HCT116 (cell line): ENCODE measurements around the gene NDOR1. TPM values are rescaled to one million over a fixed set of nuclear protein-coding genes. Genes with fewer than 3 reads are reported as not detected.

Experiments
- ATAC-seq: fragments of 200-7000 bp; cut with Tn5 transposase; 2 replicates; pipeline ENCODE4 v1.9.1; 2020; ENCODE audit warnings: mild to moderate bottlenecking, moderate library complexity
- BruUV-seq: library from RNA; stranded (reverse); fragments of 400-500 nt; replicated peaks from 2 replicates; lab custom pipeline; 2021; lab: Mats Ljungman, UMichigan
- CTCF ChIA-PET: fragments of 300-600 bp; sonication (Branson Sonifier 250); formaldehyde crosslinking; loops from one replicate; lab custom pipeline; 2021; ENCODE audit warnings: antibody characterized with exemption; lab: Charles Lee
- POLR2A ChIA-PET: fragments of 300-600, 350-600 bp; sonication (Branson Sonifier 250); formaldehyde crosslinking; loops from one replicate; lab custom pipeline; 2021; ENCODE audit warnings: antibody characterized with exemption; lab: Charles Lee
- RAD21 ChIA-PET, 2 experiments: fragments of 300-600 bp; sonication (Branson Sonifier 250); formaldehyde crosslinking; loops; one replicate each; lab custom pipeline; 2023; ENCODE audit warnings: low total read pairs in 2 of 2; ENCODE audit not compliant: uncharacterized antibody in 2 of 2, unreplicated experiment in 2 of 2, low non-redundant PET in 1 of 2; lab: Charles Lee
- DNase-seq: peaks from one replicate; pipeline ENCODE4 v3.0.0-alpha.2; 2010; ENCODE audit warnings: low read depth, low spot score
- H2AFZ ChIP-seq: fragments of 200-600 bp; shearing (Covaris generic), sonication (generic); 2 replicates; pipeline ENCODE4 v1.6.1; 2017; ENCODE audit warnings: low read depth, mixed run types, mixed read lengths, antibody characterized with exemption, low read length; ENCODE audit not compliant: poor library complexity, severe bottlenecking
- H3K27ac ChIP-seq: 2 replicates; pipeline ENCODE4 v1.5.1; 2012; ENCODE audit warnings: low read depth, low read length
- H3K27me3 ChIP-seq: fragments of 200-600 bp; sonication (generic); 2 replicates; pipeline ENCODE4 v1.6.1; 2016; ENCODE audit warnings: mixed run types, low read length, mixed read lengths; ENCODE audit not compliant: insufficient read depth
- H3K36me3 ChIP-seq, 2 experiments: fragments of 200-500 bp in 1 of 2; fragments of 200-600 bp in 1 of 2; sonication (Bioruptor generic) in 1 of 2; sonication (generic) in 1 of 2; 2 replicates each; pipeline versions ENCODE4 v1.5.1 to v1.6.1; 2014 to 2016; ENCODE audit warnings: low read length in 2 of 2, inconsistent platforms in 1 of 2, mixed read lengths in 1 of 2, mixed run types in 1 of 2; ENCODE audit not compliant: insufficient read depth in 2 of 2, control insufficient read depth in 1 of 2
- H3K4me1 ChIP-seq, 2 experiments: fragments of 200-600 bp in 1 of 2; sonication (generic) in 1 of 2; 2 replicates each; pipeline versions ENCODE4 v1.5.1 to v1.6.1; 2012 to 2017; ENCODE audit warnings: low read length in 2 of 2, inconsistent platforms in 1 of 2, mild to moderate bottlenecking in 1 of 2, mixed read lengths in 1 of 2, mixed run types in 1 of 2, moderate library complexity in 1 of 2; ENCODE audit not compliant: insufficient read depth in 2 of 2, control insufficient read depth in 1 of 2
- H3K4me2 ChIP-seq: fragments of 200-600 bp; sonication (generic); 2 replicates; pipeline ENCODE4 v1.6.1; 2017; ENCODE audit warnings: mixed run types, low read length, mixed read lengths
- H3K4me3 ChIP-seq, 2 experiments: fragments of 200-600 bp in 1 of 2; sonication (generic) in 1 of 2; replicated peaks in 1 of 2; 2 replicates each; pipeline ENCODE4 v1.5.1; 2011 to 2016; ENCODE audit warnings: low read length in 2 of 2, control low read depth in 1 of 2, low read depth in 1 of 2, mild to moderate bottlenecking in 1 of 2, mixed read lengths in 1 of 2, mixed run types in 1 of 2
- H3K79me2 ChIP-seq: fragments of 200-600 bp; sonication (generic); 2 replicates; pipeline ENCODE4 v1.6.1; 2017; ENCODE audit warnings: mild to moderate bottlenecking, mixed run types, low read length, moderate library complexity, mixed read lengths; ENCODE audit not compliant: insufficient read depth
- H3K9ac ChIP-seq: fragments of 200-600 bp; sonication (generic); 2 replicates; pipeline ENCODE4 v1.6.1; 2016; ENCODE audit warnings: low read length, mixed read lengths
- H3K9me2 ChIP-seq: fragments of 200-600 bp; sonication (generic), shearing (Covaris generic); 2 replicates; pipeline ENCODE4 v1.6.1; 2017; ENCODE audit warnings: mixed run types, mild to moderate bottlenecking, moderate library complexity; ENCODE audit not compliant: insufficient read depth
- H3K9me3 ChIP-seq, 2 experiments: fragments of 200-500 bp in 1 of 2; fragments of 200-600 bp in 1 of 2; sonication (Bioruptor generic) in 1 of 2; sonication (generic) in 1 of 2; 2 replicates each; pipeline ENCODE4 v1.6.1; 2014 to 2017; ENCODE audit warnings: low read length in 2 of 2, mixed read lengths in 2 of 2, inconsistent platforms in 1 of 2, low read depth in 1 of 2, mild to moderate bottlenecking in 1 of 2, mixed run types in 1 of 2, moderate library complexity in 1 of 2; ENCODE audit not compliant: control insufficient read depth in 1 of 2, insufficient read depth in 1 of 2
- H4K20me1 ChIP-seq: fragments of 200-600 bp; sonication (generic), shearing (Covaris generic); 2 replicates; pipeline ENCODE4 v1.6.1; 2017; ENCODE audit warnings: mixed run types, mild to moderate bottlenecking, moderate library complexity; ENCODE audit not compliant: insufficient read depth
- ATF3 ChIP-seq: IDR thresholded peaks from 2 replicates; pipeline ENCODE4 v1.6.1; 2012
- CBX3 ChIP-seq: IDR thresholded peaks from 2 replicates; pipeline ENCODE4 v1.6.1; 2012; ENCODE audit warnings: low read depth
- CEBPB ChIP-seq: IDR thresholded peaks from 2 replicates; pipeline ENCODE4 v1.6.1; 2012; ENCODE audit warnings: low read depth
- CTCF ChIP-seq, 3 experiments: fragments of 200-600 bp in 1 of 3; sonication (generic) in 1 of 3; IDR thresholded peaks in 2 of 3; conservative IDR thresholded peaks in 1 of 3; 2 replicates each; pipeline ENCODE4 v1.5.1; 2012 to 2017; ENCODE audit warnings: low read depth in 2 of 3, low read length in 2 of 3, antibody characterized with exemption in 1 of 3, borderline replicate concordance in 1 of 3, control low read depth in 1 of 3, mild to moderate bottlenecking in 1 of 3, mixed read lengths in 1 of 3, mixed run types in 1 of 3, moderate library complexity in 1 of 3; ENCODE audit not compliant: insufficient read depth in 1 of 3
- EZH2 ChIP-seq: fragments of 200-600 bp; sonication (generic); IDR thresholded peaks from 2 replicates; pipeline ENCODE4 v1.6.1; 2017; ENCODE audit warnings: antibody characterized with exemption, mixed run types
- EZH2phosphoT487 ChIP-seq: fragments of 200-600 bp; IDR thresholded peaks from 2 replicates; pipeline ENCODE4 v1.6.1; 2018; ENCODE audit warnings: antibody characterized with exemption, borderline replicate concordance
- FOSL1 ChIP-seq: IDR thresholded peaks from 2 replicates; pipeline ENCODE4 v1.6.1; 2012; ENCODE audit warnings: low read depth
- POLR2A ChIP-seq: IDR thresholded peaks from 2 replicates; pipeline ENCODE4 v1.7.0; 2011; ENCODE audit warnings: borderline replicate concordance; ENCODE audit not compliant: insufficient read depth, insufficient read length; ENCODE audit errors: extremely low read depth
- POLR2AphosphoS5 ChIP-seq: IDR thresholded peaks from 2 replicates; pipeline ENCODE4 v1.6.1; 2011; ENCODE audit warnings: mild to moderate bottlenecking, low read depth, low read length, moderate library complexity
- RAD21 ChIP-seq: IDR thresholded peaks from 2 replicates; pipeline ENCODE4 v1.6.1; 2012; ENCODE audit warnings: low read depth, mild to moderate bottlenecking
- REST ChIP-seq: IDR thresholded peaks from 2 replicates; pipeline ENCODE4 v1.6.1; 2012; ENCODE audit warnings: low read depth
- SIN3A ChIP-seq: IDR thresholded peaks from 2 replicates; pipeline ENCODE4 v1.6.1; 2012; ENCODE audit warnings: low read depth
- SP1 ChIP-seq: IDR thresholded peaks from 2 replicates; pipeline ENCODE4 v1.6.1; 2012; ENCODE audit warnings: low read depth
- YY1 ChIP-seq: IDR thresholded peaks from 2 replicates; pipeline ENCODE4 v1.6.1; 2011; ENCODE audit warnings: low read length, low read depth, moderate library complexity, mild to moderate bottlenecking; ENCODE audit not compliant: insufficient replicate concordance; ENCODE audit errors: extremely low read depth
- ZBTB33 ChIP-seq: IDR thresholded peaks from 2 replicates; pipeline ENCODE4 v1.6.1; 2011; ENCODE audit warnings: mild to moderate bottlenecking, low read length, moderate library complexity; ENCODE audit not compliant: insufficient replicate concordance; ENCODE audit errors: extremely low read depth
- ZFX ChIP-seq: fragments of 450-650 bp; IDR thresholded peaks from 2 replicates; pipeline ENCODE4 v1.6.1; 2017
- ZNF274 ChIP-seq: fragments of 200-500 bp; sonication (Bioruptor generic); IDR thresholded peaks from 2 replicates; pipeline ENCODE4 v1.6.1; 2014; ENCODE audit warnings: mild to moderate bottlenecking, low read depth, low read length, inconsistent platforms
- intact Hi-C: fragments of 100-400 bp; cut with micrococcal nuclease; formaldehyde crosslinking; loops from 2 replicates; pipeline ENCODE4 v1.10.0; 2022
- total RNA-seq: library from RNA; stranded (reverse); gene quantifications from one replicate; pipeline ENCODE4 v1.2.1, GENCODE V29; 2021; ENCODE audit not compliant: unreplicated experiment

Gene NDOR1
- total RNA-seq, 1 experiment from 2014 or later, result 28.4 TPM

- CTCF ChIA-PET, result no interaction called here
- ATAC-seq (no peak), DNase-seq (no peak)
- POLR2A ChIA-PET, result interaction anchor here (0.9 to 5.9 kb wide), 2 partner anchors 9 to 11 kb away, joined by 3 to 39 read pairs; partner anchors contain the start of gene TUBB4B
- intact Hi-C loops, result no loop called here
- RAD21 ChIA-PET, result no interaction called here
- H3K9ac ChIP-seq, result no peak overlapping the region
- no peaks in the 10 kb centered on the region for H3K9me3 ChIP-seq
- H3K27me3 ChIP-seq, result no peaks in the 10 kb centered on the region
- no peaks in the 10 kb centered on the region for H3K9me2 ChIP-seq
- no peak overlapping the region for H2AFZ ChIP-seq
- BruUV-seq, result no TSS peak
- H3K4me2 ChIP-seq, result no peak overlapping the region
- H3K36me3 ChIP-seq, result peaks cover 0 to 8% of the 10 kb centered on the region in 2 experiments; a peak in 2 of 4 replicates
- peaks cover 21 to 39% of the 10 kb centered on the region in 2 experiments for H3K4me1 ChIP-seq
- no peaks in the 10 kb centered on the region for H4K20me1 ChIP-seq
- TF ChIP-seq CTCF (IDR thresholded peaks at IDR 0.05 in 2 of 3, conservative IDR thresholded peaks at IDR 0.05 in 1 of 3; ENCODE audit: borderline replicate concordance in 1 of 3, insufficient read depth in 1 of 3, low read depth in 2 of 3, low read length in 2 of 3) (no peak), EZH2phosphoT487 (no peak), CEBPB (no peak), POLR2AphosphoS5 (no peak), ZFX (no peak), ZNF274 (no peak), FOSL1 (no peak), REST (no peak), SP1 (no peak), ZBTB33 (no peak), CBX3 (no peak), RAD21 (no peak), ATF3 (no peak), YY1 (no peak), EZH2 (no peak), POLR2A (no peak), SIN3A (no peak)
- peak overlapping the region; percentile 29; the same call in 1 of the 2 replicates for H3K27ac ChIP-seq
- H3K4me3 ChIP-seq, result no peak overlapping the region
- H3K79me2 ChIP-seq, result peaks cover 15% of the 10 kb centered on the region
Observed at GRCh38 chr9:137251490-137252268, 46.2 kb downstream of the NDOR1 start.
